Mammary epithelial cell (primary cell): Measurements from ENCODE around the gene DOCK2.

Source experiments
- CTCF ChIP-seq, 2 donors: IDR thresholded peaks in 1 of 2; conservative IDR thresholded peaks in 1 of 2; 2 replicates each; pipeline ENCODE4 v1.5.1; 2011 to 2012; ENCODE audit warnings: inconsistent platforms in 2 of 2, low read length in 2 of 2, mild to moderate bottlenecking in 2 of 2, control low read depth in 1 of 2, low read depth in 1 of 2; ENCODE audit not compliant: insufficient read depth in 1 of 2; ENCODE audit errors: extremely low read depth in 1 of 2
- EZH2 ChIP-seq: IDR thresholded peaks from 2 replicates; pipeline ENCODE4 v1.6.1; 2012; ENCODE audit warnings: low read length, inconsistent platforms, borderline replicate concordance

- TF ChIP-seq EZH2: no peak
- no peak for TF ChIP-seq CTCF (conservative IDR thresholded peaks at IDR 0.05 in 1 of 2, IDR thresholded peaks at IDR 0.05 in 1 of 2; ENCODE audit: extremely low read depth in 1 of 2, insufficient read depth in 1 of 2, low read depth in 1 of 2, low read length in 2 of 2)
Measured at GRCh38 chr5:170021506-170021905, 384.4 kb downstream of the DOCK2 start.
